Smooth muscle cell (in vitro differentiated cells): Measurements from ENCODE around the gene TSC1. TPM values are rescaled to one million over a fixed set of nuclear protein-coding genes. Genes with fewer than 3 reads are reported as not detected.

ENCODE experiments used
- DNase-seq: peaks from one replicate; lab custom pipeline; 2025; ENCODE audit not compliant: unreplicated experiment; lab: John Stamatoyannopoulos, UW
- H2AFZ ChIP-seq: fragments of 200-600 bp; sonication (generic); 2 replicates; pipeline ENCODE4 v1.6.0; 2016; ENCODE audit warnings: antibody characterized with exemption, low read depth, mild to moderate bottlenecking
- H3F3A ChIP-seq: fragments of 200-600 bp; sonication (generic); 2 replicates; pipeline ENCODE4 v1.6.0; 2017; ENCODE audit warnings: antibody characterized with exemption, low read depth
- H3K27ac ChIP-seq: fragments of 200-600 bp; sonication (generic); 2 replicates; pipeline ENCODE4 v1.5.1; 2016; ENCODE audit warnings: low read depth, mild to moderate bottlenecking
- H3K27me3 ChIP-seq: fragments of 200-600 bp; sonication (generic); 2 replicates; pipeline ENCODE4 v1.6.1; 2016; ENCODE audit warnings: low read depth, mild to moderate bottlenecking
- H3K36me3 ChIP-seq: fragments of 200-600 bp; sonication (generic); 2 replicates; pipeline ENCODE4 v1.5.1; 2016; ENCODE audit warnings: low read depth
- H3K4me1 ChIP-seq: fragments of 200-600 bp; sonication (generic); 2 replicates; pipeline ENCODE4 v1.5.1; 2016; ENCODE audit warnings: low read depth
- H3K4me2 ChIP-seq: fragments of 200-600 bp; sonication (generic); 2 replicates; pipeline ENCODE4 v1.6.0; 2016; ENCODE audit warnings: mild to moderate bottlenecking
- H3K4me3 ChIP-seq: fragments of 200-600 bp; sonication (generic); 2 replicates; pipeline ENCODE4 v1.5.1; 2016; ENCODE audit warnings: mild to moderate bottlenecking
- H3K79me2 ChIP-seq: fragments of 200-600 bp; sonication (generic); 2 replicates; pipeline ENCODE4 v1.6.0; 2016; ENCODE audit warnings: low read depth, mild to moderate bottlenecking
- H3K9ac ChIP-seq: fragments of 200-600 bp; sonication (generic); 2 replicates; pipeline ENCODE4 v1.6.0; 2016; ENCODE audit warnings: low read depth
- H3K9me3 ChIP-seq: fragments of 200-600 bp; sonication (generic); replicated peaks from 2 replicates; pipeline ENCODE4 v1.5.1; 2016; ENCODE audit warnings: low read depth
- H4K20me1 ChIP-seq: fragments of 200-600 bp; sonication (generic); 2 replicates; pipeline ENCODE4 v1.6.0; 2016; ENCODE audit warnings: low read depth
- CTCF ChIP-seq: fragments of 200-600 bp; sonication (generic); IDR thresholded peaks from 2 replicates; pipeline ENCODE4 v1.5.1; 2017; ENCODE audit warnings: borderline replicate concordance, mild to moderate bottlenecking, antibody characterized with exemption; ENCODE audit not compliant: insufficient read depth, poor library complexity, severe bottlenecking
- WGBS: methylation state at CpG from one replicate; pipeline ENCODE4 v1.1.7; 2016; ENCODE audit warnings: low lambda C conversion rate; 5-methylcytosine and 5-hydroxymethylcytosine counted together
- polyA plus RNA-seq: library from polyadenylated mRNA; unstranded; fragments of >200 nt; fragmentation: Nextera tagmentation; extraction: Ambion mirVana; gene quantifications from 2 replicates; pipeline ENCODE4 v1.2.1, GENCODE V29; 2016
- total RNA-seq: library from RNA; depleted of rRNA; stranded (reverse); fragments of >200 nt; gene quantifications from 2 replicates; pipeline ENCODE4 v1.2.3, GENCODE V29; 2014

The TSC1 gene
- total and polyA plus RNA-seq, 2 experiments from 2014 or later: 17.4 to 48.9 TPM

GRCh38 chr9:132978451-132979131, 34.2 kb upstream of the TSC1 start, which contains the start of gene GFI1B:
Gene GFI1B (plus strand): TSS chr9:132978694. CDS start chr9:132986679, 7,985 bp downstream.
- Histone ChIP-seq H3K27me3 (peaks cover 57% of the 10 kb centered on the region), H3K27ac (no peak within 1 kb of the TSS), H3K79me2 (no peaks in the 10 kb centered on the region), H3F3A (no peaks in the 10 kb centered on the region), H3K9me3 (no peaks in the 10 kb centered on the region), H3K4me1 (no peaks in the 10 kb centered on the region), H4K20me1 (no peaks in the 10 kb centered on the region), H3K4me2 (no peak within 1 kb of the TSS), H3K9ac (no peak within 1 kb of the TSS), H2AFZ (no peak within 1 kb of the TSS), H3K36me3 (no peaks in the 10 kb centered on the region), H3K4me3 (no peak within 1 kb of the TSS)
- WGBS: 44% methylated on average over 26 of the region's 26 CpGs
- TF ChIP-seq CTCF: no peak
- DNase-seq: no peak

- H2AFZ ChIP-seq: no peak overlapping the region
- H3K9me3 ChIP-seq: no peaks in the 10 kb centered on the region
- no peak overlapping the region for H3K4me3 ChIP-seq
- no peak for DNase-seq
- WGBS: 23% methylated on average over 1 of the region's 2 CpGs
- no peak overlapping the region for H3K27ac ChIP-seq
- no peaks in the 10 kb centered on the region for H3K79me2 ChIP-seq
- H3K4me1 ChIP-seq: no peaks in the 10 kb centered on the region
- no peak overlapping the region for H3K4me2 ChIP-seq
- no peaks in the 10 kb centered on the region for H3K36me3 ChIP-seq
- H3K27me3 ChIP-seq: peaks cover 57% of the 10 kb centered on the region
- no peaks in the 10 kb centered on the region for H3F3A ChIP-seq
- no peak overlapping the region for H3K9ac ChIP-seq
- no peak for TF ChIP-seq CTCF
- H4K20me1 ChIP-seq: no peaks in the 10 kb centered on the region
These were observed 33.7 kb upstream of the TSC1 start for GRCh38 chr9:132978112-132978450.

- Histone ChIP-seq H3K9ac (no peak overlapping the region), H3K4me1 (no peaks in the 10 kb centered on the region), H2AFZ (no peak overlapping the region), H3K36me3 (no peaks in the 10 kb centered on the region), H3K79me2 (no peaks in the 10 kb centered on the region), H3F3A (no peaks in the 10 kb centered on the region), H3K27me3 (peaks cover 57% of the 10 kb centered on the region), H3K4me2 (no peak overlapping the region), H3K9me3 (no peaks in the 10 kb centered on the region), H4K20me1 (no peaks in the 10 kb centered on the region), H3K4me3 (no peak overlapping the region), H3K27ac (no peak overlapping the region)
- WGBS: 83% methylated on average over 3 of the region's 3 CpGs
- no peak for TF ChIP-seq CTCF
- no peak for DNase-seq
These were observed 32.2 kb upstream of the TSC1 start for GRCh38 chr9:132976571-132976970.

- DNase-seq: no peak
- no peaks in the 10 kb centered on the region for H3K36me3 ChIP-seq
- TF ChIP-seq CTCF: no peak
These were observed 31.5 kb upstream of the TSC1 start for GRCh38 chr9:132975961-132976360.

More at GRCh38 chr9:132975961-132976360, 31.5 kb upstream of the TSC1 start:
- Histone ChIP-seq H3K4me1 (no peaks in the 10 kb centered on the region), H4K20me1 (no peaks in the 10 kb centered on the region), H3K9me3 (no peaks in the 10 kb centered on the region), H3F3A (no peaks in the 10 kb centered on the region), H3K9ac (no peak overlapping the region), H3K27ac (no peak overlapping the region), H3K27me3 (peaks cover 54% of the 10 kb centered on the region), H3K4me3 (no peak overlapping the region), H2AFZ (no peak overlapping the region), H3K79me2 (no peaks in the 10 kb centered on the region), H3K4me2 (no peak overlapping the region)
- WGBS: 65% methylated on average over 6 of the region's 6 CpGs
